Subcutaneous adipose tissue (tissue), 4 donors: ENCODE data around the gene RANBP3. TPM values are rescaled to one million over a fixed set of nuclear protein-coding genes. Genes with fewer than 3 reads are reported as not detected.

Source experiments
- total RNA-seq, 4 donors: library from RNA; depleted of rRNA; stranded (reverse); fragments of >200 nt; gene quantifications; one replicate each; pipeline ENCODE4 v1.1.0, GENCODE V29; 2016
- TF ChIP-seq, protein P1 (sequence below): fragments of 450-650 bp; IDR thresholded peaks from one replicate; pipeline ENCODE4 v1.5.1; 2016; ENCODE audit warnings: low read depth, mild to moderate bottlenecking, control low read depth, antibody characterized with exemption, moderate library complexity

The RANBP3 gene
- total RNA-seq, 4 donors from 2014 or later: 28.8 to 84.2 (median 57.7) TPM

GRCh38 chr19:5948752-5949564 is 29.0 kb downstream of the RANBP3 start:
- TF ChIP-seq, protein P1, sequence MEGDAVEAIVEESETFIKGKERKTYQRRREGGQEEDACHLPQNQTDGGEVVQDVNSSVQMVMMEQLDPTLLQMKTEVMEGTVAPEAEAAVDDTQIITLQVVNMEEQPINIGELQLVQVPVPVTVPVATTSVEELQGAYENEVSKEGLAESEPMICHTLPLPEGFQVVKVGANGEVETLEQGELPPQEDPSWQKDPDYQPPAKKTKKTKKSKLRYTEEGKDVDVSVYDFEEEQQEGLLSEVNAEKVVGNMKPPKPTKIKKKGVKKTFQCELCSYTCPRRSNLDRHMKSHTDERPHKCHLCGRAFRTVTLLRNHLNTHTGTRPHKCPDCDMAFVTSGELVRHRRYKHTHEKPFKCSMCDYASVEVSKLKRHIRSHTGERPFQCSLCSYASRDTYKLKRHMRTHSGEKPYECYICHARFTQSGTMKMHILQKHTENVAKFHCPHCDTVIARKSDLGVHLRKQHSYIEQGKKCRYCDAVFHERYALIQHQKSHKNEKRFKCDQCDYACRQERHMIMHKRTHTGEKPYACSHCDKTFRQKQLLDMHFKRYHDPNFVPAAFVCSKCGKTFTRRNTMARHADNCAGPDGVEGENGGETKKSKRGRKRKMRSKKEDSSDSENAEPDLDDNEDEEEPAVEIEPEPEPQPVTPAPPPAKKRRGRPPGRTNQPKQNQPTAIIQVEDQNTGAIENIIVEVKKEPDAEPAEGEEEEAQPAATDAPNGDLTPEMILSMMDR: no peak

- TF ChIP-seq, protein P1: no peak
Measured at GRCh38 chr19:5947435-5947834, 30.5 kb downstream of the RANBP3 start.

- TF ChIP-seq, protein P1: no peak
Measured at GRCh38 chr19:5943623-5944022, 34.3 kb downstream of the RANBP3 start.

DNA sequence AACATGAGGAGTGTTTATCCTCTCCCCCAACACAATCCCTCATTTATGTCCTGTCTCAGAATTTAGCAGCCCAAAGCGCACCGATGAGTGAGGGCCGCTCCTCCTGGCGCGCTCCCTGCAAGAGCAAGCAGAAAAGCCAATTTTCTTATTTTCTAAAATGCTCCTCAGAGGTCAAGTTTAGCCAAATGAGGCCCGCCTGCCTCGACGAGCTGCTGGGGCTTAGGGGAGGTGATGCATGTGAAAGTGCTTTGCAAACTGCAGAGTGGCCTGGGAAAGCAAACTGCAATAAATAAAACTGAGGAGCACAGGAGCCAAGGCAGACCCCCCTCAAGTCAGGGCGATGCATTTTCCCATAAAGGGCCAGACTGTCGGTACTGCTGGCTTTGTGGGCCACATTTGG is 34.9 kb downstream of the RANBP3 start:
- TF ChIP-seq, protein P1: no peak

GRCh38 chr19:5941673-5942072 is 36.3 kb downstream of the RANBP3 start:
- TF ChIP-seq, protein P1: no peak

DNA sequence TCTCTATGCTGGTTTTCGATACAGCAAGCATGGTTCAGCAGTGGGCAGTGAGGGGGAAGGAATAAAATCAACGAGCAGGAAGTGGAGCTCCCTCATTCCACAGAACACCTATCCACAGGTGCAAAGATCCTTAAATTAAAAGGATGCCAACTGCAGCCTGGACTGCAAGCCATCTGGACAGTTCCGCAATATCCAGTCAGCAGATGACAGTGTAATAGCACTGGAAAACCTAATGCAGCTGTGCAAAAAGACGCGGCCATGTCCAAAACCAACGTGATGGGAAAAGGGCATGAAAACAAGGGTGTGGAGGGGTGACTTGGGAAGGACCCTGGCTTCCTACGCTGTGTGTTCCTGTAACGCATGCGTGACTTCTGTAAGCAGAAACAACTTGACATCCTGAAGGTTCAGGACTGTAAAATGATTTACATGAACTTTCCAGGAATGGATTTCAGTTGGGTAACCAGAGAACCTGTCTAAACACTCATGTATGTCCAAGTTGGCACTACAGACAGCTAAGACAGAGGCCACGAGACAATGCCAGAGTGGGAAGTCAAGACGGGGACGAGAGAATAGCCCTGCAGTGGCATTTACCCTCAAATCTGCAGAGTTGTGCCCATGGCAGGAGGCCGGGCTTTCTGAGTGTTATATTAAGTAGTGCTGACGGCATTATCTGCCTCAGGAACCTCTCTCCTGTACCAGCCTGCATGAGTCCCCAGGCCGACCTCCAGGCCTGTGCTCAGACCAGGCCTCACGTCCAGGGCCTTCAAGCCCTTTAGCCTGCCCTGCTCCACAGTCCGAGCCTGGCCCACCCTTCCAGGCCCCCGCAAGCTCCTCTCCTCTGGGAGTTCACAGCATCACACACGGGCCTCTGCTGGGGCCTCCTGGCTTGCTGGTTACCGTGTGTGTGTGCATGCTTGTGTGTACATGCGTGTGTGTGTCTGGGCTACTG is 37.4 kb downstream of the RANBP3 start:
- TF ChIP-seq, protein P1: no peak

DNA sequence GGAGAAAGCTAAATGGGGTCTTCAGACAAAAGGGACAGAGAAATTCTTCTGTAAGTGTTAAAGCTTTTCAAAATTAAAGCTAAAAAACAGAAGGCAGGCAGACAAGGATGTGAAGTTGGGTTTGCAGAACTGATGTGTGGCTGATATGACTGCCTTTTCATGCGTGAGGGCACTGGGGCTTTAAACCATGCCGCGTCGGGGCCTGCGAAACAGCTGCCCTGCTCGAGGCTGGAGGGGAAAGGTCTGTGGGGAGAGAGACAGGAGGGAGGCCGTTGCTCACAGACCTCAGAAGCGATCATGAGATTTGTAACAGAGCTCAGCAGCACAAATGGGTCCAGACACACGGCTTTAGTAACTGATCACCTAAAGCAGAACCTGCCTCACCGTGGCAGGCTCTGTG is 40.4 kb downstream of the RANBP3 start:
- TF ChIP-seq, protein P1: no peak
